Dedifferentiated amniotic fluid mesenchymal stem cell (primary cell): ENCODE measurements around the gene ZNF497.

Experiments used
- DNase-seq: peaks from one replicate; pipeline ENCODE4 v3.0.0-alpha.2; 2016; ENCODE audit errors: extremely low spot score

Gene ZNF497

DNA sequence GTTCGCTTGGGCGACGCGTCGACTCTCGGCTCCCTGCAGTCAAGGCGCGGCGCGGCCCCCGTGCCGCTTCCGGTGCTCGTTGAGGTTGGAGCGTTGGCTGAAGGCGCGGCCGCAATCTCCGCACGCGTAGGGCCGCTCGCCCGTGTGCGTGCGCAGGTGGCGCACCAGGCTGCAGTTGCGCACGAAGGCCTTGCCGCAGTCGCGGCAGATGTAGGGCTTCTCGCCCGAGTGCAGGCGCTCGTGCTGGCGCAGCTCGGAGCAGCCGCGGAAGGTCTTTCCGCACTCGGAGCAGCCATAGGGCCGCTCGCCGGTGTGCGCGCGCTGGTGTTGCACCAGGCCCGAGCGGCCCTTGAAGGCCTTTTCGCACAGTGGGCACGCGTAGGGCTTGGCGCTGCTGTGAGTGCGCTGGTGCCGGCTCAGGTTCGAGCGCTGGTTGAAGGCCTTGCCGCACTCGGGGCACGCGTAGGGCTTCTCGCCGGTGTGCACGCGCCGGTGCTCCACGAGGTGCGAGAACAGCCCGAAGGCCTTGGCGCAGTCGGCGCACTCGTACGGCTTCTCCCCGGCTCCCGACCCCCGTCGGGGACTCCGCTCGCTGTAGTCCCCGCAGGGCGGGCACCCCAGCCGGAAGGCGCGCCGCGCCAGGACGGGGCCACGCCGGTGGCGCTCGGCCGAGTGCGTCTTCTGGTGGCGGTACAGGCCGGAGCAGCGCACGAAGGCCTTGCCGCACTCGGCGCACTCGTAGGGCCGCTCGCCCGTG lies 5.3 kb upstream of the ZNF497 start:
- no peak for DNase-seq

DNA sequence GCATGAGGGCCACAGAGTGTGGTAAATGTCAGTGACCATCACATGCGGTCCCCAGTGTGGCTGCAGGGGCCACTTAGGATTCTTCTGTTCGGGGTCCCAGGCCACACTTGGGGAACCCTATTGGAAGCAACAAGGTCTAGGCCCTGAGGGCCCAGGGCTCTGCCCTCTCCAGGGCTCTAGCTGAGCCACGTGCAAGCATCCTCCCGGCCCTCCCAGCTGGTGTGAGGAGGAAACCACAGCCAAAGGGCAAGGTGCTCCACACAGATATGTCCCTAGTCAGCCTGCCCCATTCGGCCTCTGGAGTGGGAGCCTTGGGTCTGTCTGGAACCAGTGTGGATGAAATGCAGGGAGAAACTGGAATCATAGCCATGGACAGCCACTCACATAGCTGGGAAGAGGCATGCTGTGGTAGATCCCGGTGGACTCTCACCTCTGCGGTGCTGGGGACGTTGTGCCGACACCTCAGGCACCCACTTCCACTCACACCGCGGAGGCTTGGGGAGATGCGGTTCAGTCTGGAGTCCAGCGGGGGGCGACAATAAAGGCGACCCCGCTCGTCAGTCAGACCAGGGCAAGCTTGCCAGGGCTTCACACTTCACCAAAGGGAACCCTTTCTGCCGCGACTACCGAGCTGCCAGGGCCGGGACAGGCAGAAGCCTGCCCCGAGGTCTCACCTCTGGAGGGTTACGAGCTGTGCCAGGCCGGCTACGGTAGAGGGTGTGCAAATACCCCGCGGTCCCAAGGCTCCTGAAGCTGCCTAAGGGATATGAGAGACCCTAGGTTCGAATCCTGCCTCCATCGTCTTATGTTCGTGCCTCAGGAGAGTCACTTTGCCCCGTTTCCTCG lies 4.3 kb upstream of the ZNF497 start:
- DNase-seq: no peak

DNA sequence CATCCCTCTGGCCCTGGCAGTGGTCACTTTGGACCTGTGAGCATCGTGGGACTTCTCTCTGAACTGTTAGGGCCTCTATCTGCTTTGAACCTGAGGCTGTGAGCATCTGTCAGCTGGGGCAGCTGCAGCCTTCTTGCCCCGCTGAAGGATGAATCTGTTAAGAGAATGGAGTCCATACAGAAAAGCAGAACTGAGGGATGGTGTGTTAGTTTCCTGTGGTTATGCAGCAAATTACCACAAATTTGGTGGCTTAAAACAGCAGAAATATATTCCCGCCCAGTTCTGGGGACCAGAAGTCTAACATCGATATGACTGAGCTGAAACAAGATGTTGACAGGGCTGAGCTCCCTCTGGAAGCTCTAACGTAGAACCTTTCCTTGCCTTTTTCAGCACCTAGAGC lies 1.6 kb upstream of the ZNF497 start:
- no peak for DNase-seq

DNA sequence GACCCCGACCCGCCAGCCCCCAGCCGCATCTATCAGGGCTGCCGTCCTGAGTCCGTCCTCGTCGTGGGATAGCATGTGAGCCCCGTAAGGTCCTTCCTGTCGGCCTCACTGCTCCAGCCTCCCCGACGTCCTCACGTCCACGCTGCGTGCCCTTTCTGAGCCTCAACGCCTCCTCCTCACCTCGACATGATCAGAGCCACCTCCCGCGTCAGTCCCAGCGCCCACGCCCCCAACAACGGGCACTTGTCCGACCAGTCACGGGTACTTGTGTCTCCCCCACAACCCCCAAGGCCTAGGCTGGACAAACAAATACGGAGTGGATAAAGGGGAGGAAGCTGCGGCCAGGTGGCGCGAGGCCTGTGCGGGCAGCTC lies 665 bp downstream of the ZNF497 start:
- DNase-seq: no peak

DNA sequence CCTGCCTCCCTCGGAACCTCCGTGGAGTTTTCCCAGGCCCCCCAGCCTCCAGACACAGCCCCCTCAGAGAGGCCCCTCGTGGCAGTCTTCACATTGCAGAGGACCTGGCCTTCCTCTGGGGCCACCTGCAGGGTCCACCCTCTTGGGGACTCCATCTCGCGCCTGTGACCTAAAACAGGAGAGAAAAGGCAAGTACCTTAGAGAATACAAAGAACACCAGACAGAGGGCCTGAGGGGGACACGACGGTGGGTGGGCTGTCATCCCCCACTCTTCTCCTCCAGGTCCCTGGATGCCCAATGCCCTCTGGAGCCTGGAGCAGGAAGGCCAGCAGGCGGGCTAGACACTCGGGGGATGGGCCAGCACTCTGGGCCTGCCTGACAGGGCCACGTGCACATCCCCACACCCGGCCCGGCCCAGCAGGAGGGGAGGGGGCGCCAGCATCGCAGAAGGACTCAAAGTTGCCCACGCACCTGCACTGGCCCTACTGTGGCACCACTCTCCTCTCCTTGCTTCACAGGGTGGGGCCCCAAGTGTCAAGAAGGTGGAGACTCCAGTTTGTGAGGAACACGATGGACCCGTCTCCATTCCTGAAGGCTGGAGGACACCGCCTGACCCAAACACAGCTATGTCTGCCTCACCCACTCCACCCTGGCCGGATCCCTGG lies 4.9 kb downstream of the ZNF497 start:
- DNase-seq: no peak

DNA sequence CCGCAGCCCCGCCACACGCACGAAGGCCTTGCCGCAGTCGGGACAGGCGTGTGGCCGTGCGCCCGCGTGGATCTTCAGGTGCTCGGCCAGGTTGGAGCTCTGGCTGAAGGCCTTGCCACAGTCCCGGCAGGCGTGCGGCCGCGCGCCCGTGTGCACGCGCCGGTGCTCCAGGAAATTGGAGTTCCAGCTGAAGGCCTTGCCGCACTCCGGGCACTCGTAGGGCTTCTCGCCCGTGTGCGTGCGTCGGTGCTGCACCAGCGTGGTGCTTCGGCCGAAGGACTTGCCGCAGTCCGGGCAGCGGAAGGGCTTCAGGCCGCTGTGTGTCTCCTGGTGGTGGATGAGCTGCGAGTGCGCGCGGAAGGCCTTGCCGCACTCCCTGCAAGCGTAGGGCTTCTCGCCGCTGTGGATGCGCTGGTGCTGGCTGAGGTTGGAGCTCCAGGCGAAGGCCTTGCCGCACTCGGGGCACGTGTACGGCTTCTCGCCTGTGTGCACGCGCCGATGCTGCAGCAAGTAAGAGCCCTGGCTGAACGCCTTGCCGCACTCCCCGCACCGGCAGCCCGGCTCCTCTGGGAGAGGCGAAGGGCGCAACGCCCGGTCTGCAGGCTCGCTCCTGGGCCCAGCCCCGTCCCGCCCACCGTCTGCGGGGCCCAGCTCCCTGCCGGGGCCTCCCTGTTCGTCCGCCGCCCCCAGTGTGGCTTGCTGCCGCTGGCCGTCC lies 5.6 kb downstream of the ZNF497 start:
- DNase-seq: no peak

DNA sequence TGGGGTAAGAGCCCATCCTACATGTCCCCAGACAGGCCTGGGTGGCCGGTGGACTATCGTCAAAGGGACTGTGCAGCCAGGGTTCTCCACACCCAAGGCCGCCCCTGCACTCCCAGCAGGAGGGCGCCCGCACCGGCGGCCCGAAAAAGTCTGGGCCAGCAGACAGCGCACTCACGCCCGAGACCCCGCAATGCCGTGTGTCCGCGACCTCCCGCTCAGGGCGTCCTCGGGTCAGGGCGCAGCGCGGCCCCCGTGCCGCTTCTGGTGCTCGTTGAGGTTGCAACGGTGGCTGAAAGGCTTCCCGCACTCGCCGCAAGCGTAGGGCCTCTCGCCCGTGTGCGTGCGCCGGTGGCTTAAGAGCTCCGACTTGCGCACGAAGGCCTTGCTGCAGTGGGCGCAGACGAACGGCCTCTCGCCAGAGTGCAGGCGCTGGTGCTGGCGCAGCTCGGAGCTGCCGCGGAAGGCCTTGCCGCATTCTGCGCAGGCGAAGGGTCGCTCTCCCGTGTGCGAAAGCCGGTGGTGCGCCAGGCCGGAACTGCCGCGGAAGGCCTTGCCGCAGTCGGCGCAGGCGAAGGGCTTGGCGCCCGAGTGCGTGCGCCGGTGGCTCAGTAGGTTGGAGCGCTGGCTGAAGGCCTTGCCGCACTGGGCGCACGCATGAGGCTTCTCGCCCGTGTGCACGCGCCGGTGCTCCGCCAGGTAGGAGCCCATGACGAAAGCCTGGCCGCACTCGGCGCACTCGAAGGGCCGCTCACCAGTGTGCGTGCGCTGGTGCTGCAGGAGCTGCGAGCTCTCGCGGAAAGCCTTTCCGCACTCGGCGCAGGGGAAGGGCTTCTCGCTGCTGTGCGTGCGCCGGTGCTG lies 6.4 kb downstream of the ZNF497 start:
- no peak for DNase-seq

DNA sequence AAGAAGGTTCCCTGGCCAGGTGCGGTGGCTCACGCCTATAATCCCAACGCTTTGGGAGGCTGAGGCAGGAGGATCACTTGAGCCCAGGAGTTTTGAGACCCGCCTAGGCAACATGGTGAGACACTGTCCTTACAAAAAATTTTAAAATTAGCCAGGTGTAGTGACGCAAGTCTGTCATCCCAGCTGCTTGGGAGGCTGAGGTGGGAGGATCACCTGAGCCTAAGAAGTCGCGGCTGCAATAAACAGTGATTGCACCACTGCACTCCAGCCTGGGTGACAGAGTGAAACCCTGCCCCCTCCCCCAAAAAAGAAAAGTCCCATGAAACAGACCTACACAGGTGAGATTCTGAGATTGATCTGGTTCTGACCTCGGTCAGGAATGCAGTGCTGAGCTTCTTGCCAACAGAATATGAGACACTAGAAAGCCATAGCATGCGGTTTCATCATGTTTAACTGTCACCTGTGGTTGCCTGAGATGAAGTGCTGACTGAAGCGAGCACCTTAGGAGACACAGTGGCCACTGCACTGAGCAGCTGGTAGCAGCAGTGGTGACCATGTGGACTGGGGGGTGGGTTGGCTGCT lies 7.2 kb downstream of the ZNF497 start:
- DNase-seq: no peak

DNA sequence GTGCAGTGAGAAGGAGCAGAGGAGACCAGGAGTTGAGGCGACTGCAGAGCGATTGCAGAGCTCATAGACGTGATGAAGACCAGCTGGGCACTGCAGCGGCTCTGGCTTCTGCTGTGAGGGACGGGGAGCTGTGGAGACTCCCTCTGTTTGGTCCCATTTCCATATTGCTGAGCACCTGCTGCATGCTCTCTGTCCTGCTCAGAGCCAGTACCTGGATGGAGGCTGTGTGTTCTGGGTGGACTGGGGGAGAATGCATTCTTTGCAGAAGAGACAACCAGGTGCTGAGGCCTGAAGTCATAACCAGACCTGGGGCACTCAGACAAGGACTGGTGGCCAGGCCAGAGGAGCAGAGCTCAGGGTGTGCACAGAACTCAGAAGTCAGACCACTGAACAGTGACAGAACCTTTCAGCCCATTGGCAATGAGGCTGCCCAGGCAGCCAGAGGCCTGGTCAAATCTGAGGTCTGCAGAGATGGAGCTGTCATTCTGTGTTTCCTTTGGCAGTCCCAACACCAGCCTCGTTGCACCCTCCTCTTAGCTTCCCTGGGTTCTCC lies 8.0 kb downstream of the ZNF497 start:
- DNase-seq: no peak

DNA sequence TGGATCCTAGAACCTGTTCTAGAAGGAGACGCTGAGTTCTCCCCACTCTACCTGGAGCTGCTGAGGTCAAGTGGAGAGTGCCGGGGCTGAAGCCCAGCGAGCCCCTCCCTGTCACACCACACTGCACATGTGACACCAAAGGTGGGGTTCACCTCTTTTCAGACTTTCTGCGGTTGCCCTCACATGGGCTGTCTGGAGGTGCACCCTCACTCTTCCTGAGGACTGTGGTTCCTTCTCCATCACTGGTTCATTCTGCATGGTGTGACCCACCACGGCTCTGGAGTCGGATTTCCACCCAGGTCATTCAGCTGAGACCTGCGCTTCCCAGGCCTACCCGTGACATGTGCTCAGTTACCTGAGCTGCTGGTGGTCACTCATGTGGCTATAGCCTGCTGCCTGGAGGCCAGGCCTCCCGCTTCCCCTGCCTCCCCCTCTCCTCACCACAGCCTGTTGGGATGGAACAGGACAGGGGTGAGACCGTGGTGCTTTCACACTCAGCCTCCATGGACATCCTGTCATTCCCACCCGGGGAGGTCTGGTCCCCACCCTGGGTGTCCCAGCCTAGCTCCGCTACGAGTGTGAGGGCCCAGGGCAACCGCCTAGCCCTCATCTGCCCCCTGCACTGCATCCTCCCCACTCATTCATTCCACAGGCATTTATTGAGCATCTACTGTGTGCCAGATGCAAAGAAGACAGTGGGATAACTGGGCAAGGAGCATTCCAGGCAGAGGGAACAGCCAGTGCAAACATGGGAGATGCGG lies 8.7 kb downstream of the ZNF497 start:
- no peak for DNase-seq

DNA sequence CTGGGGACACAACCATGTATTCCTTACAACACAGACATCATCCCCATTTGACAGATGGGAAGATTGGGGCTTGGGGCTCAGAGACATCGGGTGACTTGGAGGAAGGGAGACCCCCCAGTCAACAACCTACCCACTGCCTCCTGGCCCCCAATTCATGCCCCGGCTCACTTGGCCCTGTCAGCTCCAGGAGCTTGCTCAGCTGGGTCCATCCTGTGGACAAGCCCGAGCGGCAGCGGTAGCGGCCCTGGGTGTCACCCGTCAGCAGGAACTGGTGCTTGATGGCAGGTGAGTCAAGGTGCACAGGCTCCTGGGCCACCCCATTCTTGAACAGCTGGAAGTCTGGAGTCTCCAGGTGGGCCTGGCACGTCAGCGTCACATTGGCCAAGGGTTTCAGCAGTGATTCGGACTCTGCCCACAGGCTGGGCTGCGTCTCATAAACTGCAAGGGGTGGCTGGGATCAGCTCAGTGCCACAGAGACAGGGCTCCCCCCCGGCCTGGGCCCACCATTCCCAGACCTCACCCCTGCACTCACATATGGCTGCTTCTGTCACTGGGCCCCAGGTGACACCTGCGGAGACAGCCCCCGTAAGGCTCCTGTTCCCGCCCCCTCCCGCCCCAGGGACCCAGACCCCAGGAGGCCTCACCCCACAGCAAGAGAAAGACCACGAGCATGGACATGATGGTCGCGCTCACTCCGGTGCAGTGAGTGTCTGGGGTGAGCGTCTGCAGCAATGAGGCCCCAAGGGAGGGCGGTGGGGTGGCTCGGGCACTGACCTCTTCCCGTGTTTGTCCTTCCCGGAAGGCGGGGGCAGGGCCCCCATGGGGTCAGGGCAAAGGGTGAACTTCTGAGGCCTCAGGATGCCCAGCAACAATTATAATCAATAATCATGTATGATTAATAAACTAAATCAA lies 9.5 kb downstream of the ZNF497 start, which contains the start of gene A1BG:
A1BG (minus strand) TSS at position 733 of the 912 bp plus-strand sequence; CDS start at position 678, 55 bp downstream.
- DNase-seq: no peak

DNA sequence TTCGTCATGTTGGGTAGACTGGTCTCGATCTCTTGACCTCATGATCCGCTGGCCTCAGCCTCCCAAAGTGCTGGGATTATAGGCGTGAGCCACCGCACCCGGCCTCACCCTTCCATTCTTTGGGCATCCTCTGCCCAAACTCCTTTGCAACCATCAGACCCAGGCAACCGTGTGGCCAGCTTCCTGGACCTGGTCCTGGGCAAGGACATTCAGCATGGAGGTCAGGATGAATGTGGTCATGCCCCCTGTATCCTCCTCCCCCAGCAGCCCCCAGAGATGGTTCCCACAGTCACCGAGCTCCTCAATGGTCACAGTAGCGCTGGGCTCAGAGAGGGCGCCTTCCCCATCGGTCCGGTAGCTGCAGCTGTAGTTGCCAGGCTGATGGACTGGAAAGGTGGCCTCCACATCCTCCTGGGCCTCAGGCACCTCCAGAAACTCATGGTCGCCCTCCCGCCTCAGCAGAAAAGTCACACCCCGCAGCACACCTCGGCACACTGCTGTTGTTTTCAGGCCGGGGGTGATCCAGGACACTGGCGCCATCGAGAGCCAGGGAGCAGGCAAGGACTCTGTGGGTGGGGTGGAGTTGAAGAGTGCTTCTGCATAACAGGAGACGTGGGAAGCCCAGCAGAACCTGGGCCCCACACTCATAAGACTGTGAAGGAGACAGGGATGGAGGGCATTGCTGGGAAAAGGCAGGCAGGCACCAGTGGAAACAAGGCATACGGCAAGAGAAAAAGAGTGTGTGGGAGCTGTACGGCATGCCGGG lies 10.4 kb downstream of the ZNF497 start:
- DNase-seq: no peak

DNA sequence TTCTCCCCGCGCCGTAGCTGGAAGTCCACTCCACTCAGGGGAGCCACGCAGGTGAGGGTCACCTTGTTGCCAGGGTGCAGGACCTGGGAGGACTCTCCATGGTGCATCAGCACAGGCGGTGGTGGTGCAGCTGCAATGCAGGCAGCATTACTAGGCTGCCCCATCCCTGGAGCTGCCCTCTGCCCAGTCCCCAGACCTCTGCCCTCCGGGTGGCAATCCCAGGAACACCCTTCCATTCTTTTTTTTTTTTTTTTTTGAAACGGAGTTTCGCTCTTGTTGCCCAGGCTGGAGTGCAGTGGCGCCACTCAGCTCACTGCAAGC lies 11.0 kb downstream of the ZNF497 start:
- DNase-seq: no peak

DNA sequence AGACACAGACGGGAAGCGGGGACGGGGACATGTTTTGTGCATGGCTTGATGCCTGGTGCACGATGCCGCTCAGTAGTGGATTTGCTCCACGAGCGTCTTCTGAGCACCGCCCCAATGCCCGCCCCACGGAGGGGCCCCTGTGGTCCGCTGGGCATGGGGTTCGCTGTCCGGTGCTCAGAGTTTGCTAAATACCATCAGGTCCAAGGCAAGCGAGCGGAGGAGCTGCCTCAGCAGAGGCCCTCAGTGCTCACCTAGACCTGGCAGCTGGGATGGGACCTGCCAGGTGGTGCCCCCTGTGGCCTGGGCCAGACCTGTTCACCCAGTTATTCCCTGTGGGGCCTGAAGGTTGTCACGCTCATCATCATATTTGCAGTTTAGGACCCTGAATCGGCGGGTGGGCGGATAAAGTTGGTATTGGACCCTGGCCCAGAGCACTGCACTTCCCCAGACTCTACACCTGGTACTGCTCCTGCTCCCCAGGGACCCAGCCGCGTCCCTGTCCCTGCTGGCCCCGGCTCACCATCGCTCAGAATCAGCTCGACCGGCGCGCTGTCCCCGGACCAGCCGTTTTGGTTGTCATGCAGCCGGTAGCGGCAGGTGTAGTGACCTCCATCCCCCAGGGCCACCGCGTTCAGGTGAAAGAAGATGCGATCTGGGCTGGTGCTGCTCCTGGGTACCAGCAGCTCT lies 11.5 kb downstream of the ZNF497 start:
- DNase-seq: no peak

DNA sequence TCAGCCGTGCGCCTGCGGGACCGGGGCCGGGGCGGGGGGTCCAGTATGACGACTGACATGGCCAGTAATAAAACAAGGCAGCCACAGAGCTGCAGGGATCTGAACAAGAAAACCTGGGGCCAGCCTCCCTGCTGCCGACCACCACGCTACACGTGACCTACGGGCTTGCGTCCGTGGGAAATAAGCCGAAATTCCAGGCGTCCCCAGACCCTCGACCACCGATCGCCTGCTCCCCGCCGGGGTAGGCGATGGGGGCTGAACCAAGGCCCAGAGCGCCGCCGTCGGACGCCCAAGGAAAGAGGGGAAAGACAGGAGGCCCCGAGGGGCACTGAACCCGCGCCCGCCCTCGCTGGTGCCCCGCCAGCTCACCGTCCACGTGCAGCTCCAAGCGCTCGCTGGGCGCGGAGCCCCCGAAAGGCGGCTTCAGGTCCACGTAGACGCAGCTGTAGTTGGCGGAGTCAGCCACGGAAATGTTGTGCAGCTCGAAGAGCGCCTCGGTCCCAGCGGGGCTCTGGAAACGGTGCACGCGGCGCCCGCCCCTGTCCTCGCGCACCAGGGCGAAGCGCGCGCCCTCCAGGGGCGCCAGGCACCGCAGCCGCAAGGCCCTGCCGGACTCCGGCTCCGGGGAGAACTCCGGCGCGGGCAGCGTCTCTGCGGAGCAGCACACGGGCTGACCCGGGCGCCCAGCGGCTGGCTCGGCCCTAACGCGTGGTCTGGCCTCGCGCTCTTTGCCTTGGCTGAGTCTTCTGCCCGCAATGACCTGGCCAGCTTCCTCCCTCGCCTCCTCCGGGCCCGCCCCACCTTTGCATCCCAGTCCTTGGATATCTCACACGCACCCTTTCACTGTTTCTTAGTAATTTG lies 12.3 kb downstream of the ZNF497 start:
- no peak for DNase-seq

DNA sequence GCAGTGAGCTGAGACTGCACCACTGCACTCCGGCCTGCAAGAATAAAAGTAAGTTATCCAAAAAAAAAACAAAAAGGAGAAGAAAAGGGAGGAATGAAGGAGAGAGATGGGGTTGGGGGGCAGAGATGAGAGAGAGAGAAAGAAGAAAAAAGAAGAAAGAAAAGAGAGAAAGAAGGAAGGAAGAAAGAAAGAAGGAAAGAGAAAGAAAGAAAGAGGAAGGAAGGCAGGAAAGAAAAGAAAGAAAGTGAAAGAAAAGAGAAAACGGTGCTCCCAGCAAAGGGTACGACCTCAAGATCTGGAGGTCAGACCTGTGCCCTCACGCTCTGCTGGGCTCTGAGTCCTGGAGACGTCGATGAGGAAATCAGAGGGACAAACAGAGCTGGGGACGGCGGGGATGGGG lies 13.0 kb downstream of the ZNF497 start:
- no peak for DNase-seq
